GM23248 (cell line): ENCODE measurements around the gene ANKRD1.

ENCODE experiments used
- EZH2 ChIP-seq: fragments of 200-600 bp; sonication (generic); IDR thresholded peaks from 2 replicates; pipeline ENCODE4 v1.6.1; 2018; ENCODE audit warnings: antibody characterized with exemption, mild to moderate bottlenecking; ENCODE audit not compliant: insufficient read depth, poor library complexity, severe bottlenecking
- EZH2phosphoT487 ChIP-seq: fragments of 200-600 bp; sonication (generic); IDR thresholded peaks from 2 replicates; pipeline ENCODE4 v1.6.1; 2018; ENCODE audit warnings: antibody characterized with exemption, moderate library complexity, mild to moderate bottlenecking, low read depth; ENCODE audit not compliant: insufficient read depth

- TF ChIP-seq EZH2phosphoT487 (no peak), EZH2 (no peak)
These were observed 24.7 kb upstream of the ANKRD1 start for GRCh38 chr10:90945491-90946070.
